K562 (cell line): ENCODE data around the gene KRT31. TPM values are rescaled to one million over a fixed set of nuclear protein-coding genes. Genes with fewer than 3 reads are reported as not detected.

Source experiments
- ATAC-seq: fragments of 200-7000 bp; cut with Tn5 transposase; 3 replicates; pipeline ENCODE4 v1.9.1; 2020; ENCODE audit warnings: moderate library complexity
- BruUV-seq: library from RNA; stranded (reverse); fragments of 400-500 nt; replicated peaks from 2 replicates; lab custom pipeline; 2021; lab: Mats Ljungman, UMichigan
- CTCF ChIA-PET: fragments of 300-600 bp; formaldehyde crosslinking; extraction: SDS; loops from one replicate; lab custom pipeline; 2021; ENCODE audit warnings: low intra/inter-chr PET ratio; lab: Yijun Ruan, JAX
- POLR2A ChIA-PET: fragments of 300-600, 350-650 bp; sonication (Branson Sonifier 250); formaldehyde crosslinking; extraction: SDS; loops from one replicate; lab custom pipeline; 2021; ENCODE audit warnings: antibody characterized with exemption, inconsistent platforms; lab: Yijun Ruan, JAX
- DNase-seq, 4 experiments: peaks; one replicate each; pipeline versions ENCODE4 v3.0.0 to v3.0.0-alpha.2; 2011 to 2018; ENCODE audit warnings: low spot score in 3 of 4, mixed read lengths in 3 of 4; ENCODE audit errors: extremely low read depth in 1 of 4
- FAIRE-seq: peaks from 2 replicates; lab custom pipeline; 2011; peaks lifted over from hg19 to GRCh38; lab: Jason Lieb, UNC
- H2AFZ ChIP-seq: 2 replicates; pipeline ENCODE4 v1.6.0; 2011; ENCODE audit warnings: low read depth, low read length, control low read depth, inconsistent platforms
- H3K27ac ChIP-seq: fragments of 200-600 bp; 3 replicates; pipeline ENCODE4 v1.8.0; 2011; ENCODE audit warnings: low read depth, mild to moderate bottlenecking, control low read depth, inconsistent platforms, low read length, moderate library complexity, mixed read lengths; ENCODE audit errors: extremely low read depth
- H3K27me3 ChIP-seq, 2 experiments: fragments of 300-600 bp in 1 of 2; 2 replicates in 1 of 2; 3 replicates in 1 of 2; pipeline versions ENCODE4 v1.6.0 to v1.8.0; 2011; ENCODE audit warnings: inconsistent platforms in 2 of 2, low read length in 2 of 2, mild to moderate bottlenecking in 1 of 2, mixed read lengths in 1 of 2, moderate library complexity in 1 of 2; ENCODE audit not compliant: control insufficient read depth in 2 of 2, insufficient read depth in 2 of 2
- H3K36me3 ChIP-seq: fragments of 300-600 bp; 3 replicates; pipeline ENCODE4 v1.8.0; 2011; ENCODE audit warnings: mild to moderate bottlenecking, low read length, inconsistent platforms; ENCODE audit not compliant: control insufficient read depth, insufficient read depth
- H3K4me1 ChIP-seq, 2 experiments: fragments of 200-600 bp in 1 of 2; replicated peaks in 1 of 2; 2 replicates in 1 of 2; 3 replicates in 1 of 2; pipeline versions ENCODE4 v1.5.1 to v1.8.0; 2011; ENCODE audit warnings: inconsistent platforms in 2 of 2, low read length in 2 of 2, mild to moderate bottlenecking in 1 of 2, mixed read lengths in 1 of 2, moderate library complexity in 1 of 2; ENCODE audit not compliant: control insufficient read depth in 2 of 2, insufficient read depth in 2 of 2
- H3K4me2 ChIP-seq: 2 replicates; pipeline ENCODE4 v1.6.1; 2011; ENCODE audit warnings: low read length, control low read depth, inconsistent platforms, mixed read lengths; ENCODE audit not compliant: insufficient read depth
- H3K4me3 ChIP-seq: fragments of 200-600 bp; sonication (generic), shearing (Covaris generic); 2 replicates; pipeline ENCODE4 v1.5.1; 2016; ENCODE audit warnings: control low read depth, inconsistent platforms
- H3K79me2 ChIP-seq: fragments of 200-600 bp; 3 replicates; pipeline ENCODE4 v1.8.0; 2011; ENCODE audit warnings: low read length, inconsistent platforms; ENCODE audit not compliant: control insufficient read depth, insufficient read depth
- H3K9ac ChIP-seq, 2 experiments: 2 replicates each; pipeline versions ENCODE4 v1.6.0 to v1.6.1; 2011; ENCODE audit warnings: low read depth in 2 of 2, low read length in 2 of 2, control low read depth in 1 of 2, inconsistent platforms in 1 of 2, mild to moderate bottlenecking in 1 of 2, mixed read lengths in 1 of 2; ENCODE audit not compliant: insufficient read depth in 1 of 2
- H3K9me1 ChIP-seq: one replicate; pipeline ENCODE4 v1.6.0; 2011; ENCODE audit warnings: inconsistent platforms, mild to moderate bottlenecking, low read length, moderate library complexity; ENCODE audit not compliant: control insufficient read depth, insufficient read depth
- H3K9me3 ChIP-seq: replicated peaks from 2 replicates; pipeline ENCODE4 v1.5.1; 2011; ENCODE audit warnings: low read depth, low read length, inconsistent platforms; ENCODE audit not compliant: control insufficient read depth, insufficient read depth
- H4K20me1 ChIP-seq: replicated peaks from 2 replicates; pipeline ENCODE4 v1.6.1; 2011; ENCODE audit warnings: low read length, inconsistent platforms, mixed read lengths; ENCODE audit not compliant: control insufficient read depth, insufficient read depth
- BRF1 ChIP-seq: IDR thresholded peaks from 3 replicates; pipeline ENCODE4 v1.6.1; 2011; ENCODE audit warnings: borderline replicate concordance, mild to moderate bottlenecking; ENCODE audit not compliant: insufficient read length; ENCODE audit errors: extremely low read depth
- CEBPG ChIP-seq, 3 experiments: fragments of 200-800 bp in 1 of 3; sonication (Bioruptor generic) in 1 of 3; sonication (generic) in 1 of 3; formaldehyde crosslinking in 1 of 3; IDR thresholded peaks in 2 of 3; conservative IDR thresholded peaks in 1 of 3; 2 replicates each; pipeline versions ENCODE4 v1.6.1 to v1.8.0; 2016 to 2022; ENCODE audit warnings: missing compliant biosample characterization in 2 of 3, missing genetic modification characterization in 2 of 3, mild to moderate bottlenecking in 1 of 3, missing genetic modification reagents in 1 of 3
- DNMT1 ChIP-seq: fragments of 450-650 bp; IDR thresholded peaks from 2 replicates; pipeline ENCODE4 v1.6.1; 2016; ENCODE audit warnings: antibody characterized with exemption, mild to moderate bottlenecking
- EGR1 ChIP-seq: fragments of 450-650 bp; conservative IDR thresholded peaks from 2 replicates; pipeline ENCODE4 v1.6.1; 2017; ENCODE audit warnings: mild to moderate bottlenecking
- HIVEP1 ChIP-seq: fragments of 250-450 bp; sonication (Bioruptor Pico); IDR thresholded peaks from 2 replicates; pipeline ENCODE4 v1.4.0; 2020; ENCODE audit warnings: mild to moderate bottlenecking
- NCOA6 ChIP-seq: fragments of 450-650 bp; IDR thresholded peaks from 2 replicates; pipeline ENCODE4 v1.6.1; 2017; ENCODE audit warnings: mild to moderate bottlenecking
- NEUROD1 ChIP-seq: fragments of 150-350 bp; IDR thresholded peaks from 2 replicates; pipeline ENCODE4 v1.6.1; 2014; ENCODE audit warnings: borderline replicate concordance, low read length, low read depth; ENCODE audit not compliant: partially characterized antibody
- NR2C1 ChIP-seq, 2 experiments: fragments of 450-650 bp; IDR thresholded peaks; 2 replicates each; pipeline ENCODE4 v1.6.1; 2017; ENCODE audit warnings: mild to moderate bottlenecking in 2 of 2, antibody characterized with exemption in 1 of 2, inconsistent platforms in 1 of 2, missing compliant biosample characterization in 1 of 2, missing genetic modification characterization in 1 of 2
- PHTF2 ChIP-seq: fragments of 250-450 bp; sonication (Bioruptor Pico); IDR thresholded peaks from 2 replicates; pipeline ENCODE4 v1.5.0; 2021; ENCODE audit warnings: mild to moderate bottlenecking
- SNAPC5 ChIP-seq: fragments of 250-450 bp; sonication (Bioruptor Pico); IDR thresholded peaks from 2 replicates; pipeline ENCODE4 v1.8.0; 2021; ENCODE audit warnings: moderate library complexity, mild to moderate bottlenecking, inconsistent platforms
- ZFP1 ChIP-seq: fragments of 450-650 bp; formaldehyde crosslinking; IDR thresholded peaks from 2 replicates; pipeline ENCODE4 v1.4.0; 2020; ENCODE audit warnings: mild to moderate bottlenecking, mixed read lengths
- ZNF507 ChIP-seq: conservative IDR thresholded peaks from 2 replicates; pipeline ENCODE4 v1.6.1; 2017; ENCODE audit warnings: missing genetic modification characterization, missing compliant biosample characterization
- WGBS: fragments of 100-300 bp; shearing (Covaris generic); methylation state at CpG from one replicate; pipeline ENCODE4 v1.1.6; 2016; ENCODE audit warnings: low coverage, mixed read lengths; ENCODE audit not compliant: insufficient coverage; ENCODE audit errors: missing lambda C conversion rate; 5-methylcytosine and 5-hydroxymethylcytosine counted together
- in situ Hi-C: fragments of 300-500 bp; cut with MboI; formaldehyde crosslinking; loops from 4 replicates; pipeline ENCODE4 v1.15.0; 2018; ENCODE audit warnings: inconsistent platforms, mixed read lengths
- intact Hi-C: fragments of 100-400 bp; cut with micrococcal nuclease; formaldehyde crosslinking; loops from 2 replicates; pipeline ENCODE4 v1.14.2; 2022
- polyA plus RNA-seq, 8 experiments: library from polyadenylated mRNA; depleted of rRNA in 4 of 8; stranded (reverse) in 5 of 8; unstranded in 3 of 8; fragments of >200 nt; fragmentation: Nextera tagmentation in 2 of 8; fragmentation: Illumina TruSeq in 1 of 8; extraction: Ambion mirVana in 2 of 8; extraction: Trizol in 1 of 8; gene quantifications; 2 replicates each; pipeline versions ENCODE4 v1.2.1 to v1.2.3, GENCODE V29; 2011 to 2014; ENCODE audit warnings: inconsistent platforms in 1 of 8, missing spikeins in 1 of 8
- total RNA-seq, 7 experiments: library from RNA; depleted of rRNA in 6 of 7; stranded (reverse); fragments of >200 nt in 6 of 7; fragmentation: Illumina TruSeq in 2 of 7; extraction: Trizol in 2 of 7; gene quantifications; 2 replicates each; pipeline versions ENCODE4 v1.2.1 to v1.2.3, GENCODE V29; 2011 to 2021; ENCODE audit warnings: low replicate concordance in 1 of 7

The KRT31 gene
- total and polyA plus RNA-seq, 9 of the 15 experiments (the other 6 are each of a cell fraction or from before 2014, with no cell fraction given), result not detected

GRCh38 chr17:41437254-41437653 is 39.8 kb upstream of the KRT31 start:
- no TSS peak for BruUV-seq
- intact Hi-C loops, result no loop called here

GRCh38 chr17:41434415-41434814 is 37.0 kb upstream of the KRT31 start:
- Histone ChIP-seq H3K4me2 (no peak overlapping the region), H3K9me1 (no peaks in the 10 kb centered on the region), H3K36me3 (no peaks in the 10 kb centered on the region), H3K4me1 (no peaks in the 10 kb centered on the region), H3K9ac (no peak overlapping the region), H3K79me2 (no peaks in the 10 kb centered on the region), H4K20me1 (no peaks in the 10 kb centered on the region), H3K4me3 (no peak overlapping the region), H3K9me3 (no peaks in the 10 kb centered on the region), H2AFZ (no peak overlapping the region), H3K27me3 (peaks cover 2 to 35% of the 10 kb centered on the region in 2 experiments; a peak in 3 of 5 replicates), H3K27ac (no peak overlapping the region)
- CTCF ChIA-PET, result no interaction called here
- intact Hi-C loops (no loop called here), in situ Hi-C loops (no loop called here)
- BruUV-seq, result no TSS peak
- no peak for ATAC-seq
- DNase-seq, result no peak
- TF ChIP-seq DNMT1, result no peak
- no peak for TF ChIP-seq NCOA6
- no peak for TF ChIP-seq ZFP1 (CRISPR knock-in tag)
- TF ChIP-seq HIVEP1 (CRISPR knock-in tag), result no peak
- TF ChIP-seq ZNF507 (tag), result no peak
- TF ChIP-seq BRF1, result no peak
- no peak for TF ChIP-seq PHTF2 (CRISPR knock-in tag)
- TF ChIP-seq SNAPC5 (CRISPR knock-in tag), result no peak
- no peak for TF ChIP-seq NR2C1 (IDR thresholded peaks at IDR 0.05)
- no peak for TF ChIP-seq NR2C1 (tag; IDR thresholded peaks at IDR 0.05)
- TF ChIP-seq EGR1, result no peak
- no peak for TF ChIP-seq CEBPG (CRISPR knock-in tag; IDR thresholded peaks at IDR 0.05)
- TF ChIP-seq CEBPG (tag; conservative IDR thresholded peaks at IDR 0.05 in 1 of 2, IDR thresholded peaks at IDR 0.05 in 1 of 2), result no peak
- no peak for FAIRE-seq
- POLR2A ChIA-PET, result interaction anchor here (1.5 kb wide), 1 partner anchor 14 kb away, joined by 5 read pairs; no protein-coding TSS in a partner anchor
- 0% methylated on average over 5 of the region's 5 CpGs for WGBS

More at GRCh38 chr17:41437254-41437653, 39.8 kb upstream of the KRT31 start:
- Histone ChIP-seq H3K9me3 (no peaks in the 10 kb centered on the region), H3K27ac (no peak overlapping the region), H4K20me1 (no peaks in the 10 kb centered on the region), H3K9me1 (no peaks in the 10 kb centered on the region), H3K36me3 (no peaks in the 10 kb centered on the region), H3K27me3 (peaks cover 4 to 43% of the 10 kb centered on the region in 2 experiments; a peak in 4 of 5 replicates), H2AFZ (no peak overlapping the region), H3K4me3 (no peak overlapping the region), H3K4me1 (no peaks in the 10 kb centered on the region), H3K9ac (no peak overlapping the region)
- FAIRE-seq, result no peak
- WGBS, result 0% methylated on average over 7 of the region's 7 CpGs
- in situ Hi-C loops, result no loop called here
- ATAC-seq, result no peak
- CTCF ChIA-PET, result no interaction called here
- TF ChIP-seq NEUROD1, result no peak
- TF ChIP-seq, all 486 proteins: peak for 0
- DNase-seq, result no peak
- POLR2A ChIA-PET, result interaction anchor here (0.7 kb wide), 1 partner anchor 586 kb away, joined by 3 read pairs; no protein-coding TSS in a partner anchor
- Histone ChIP-seq H3K79me2 (no peaks in the 10 kb centered on the region), H3K4me2 (no peak overlapping the region)
